HG02678 (cell line): Measurements from ENCODE around the gene FUBP3.

Source experiments
- ATAC-seq: cut with Tn5 transposase; IDR thresholded peaks from one replicate; pipeline ENCODE4 v1.9.1; 2021; ENCODE audit warnings: mild to moderate bottlenecking, moderate library complexity; ENCODE audit not compliant: unreplicated experiment

Gene FUBP3

GRCh38 chr9:130633336-130634190 lies 54.2 kb downstream of the FUBP3 start:
- ATAC-seq: no peak

- no peak for ATAC-seq
Observed at GRCh38 chr9:130634191-130634768, 54.9 kb downstream of the FUBP3 start.

- ATAC-seq: no peak
Observed at GRCh38 chr9:130634801-130635200, 55.4 kb downstream of the FUBP3 start.

- no peak for ATAC-seq
Observed at GRCh38 chr9:130635306-130635705, 55.9 kb downstream of the FUBP3 start.

GRCh38 chr9:130635721-130636647 lies 56.6 kb downstream of the FUBP3 start:
- no peak for ATAC-seq

- no peak for ATAC-seq
Observed at GRCh38 chr9:130636648-130637020, 57.3 kb downstream of the FUBP3 start.

- ATAC-seq: no peak
Observed at GRCh38 chr9:130638284-130639123, 59.1 kb downstream of the FUBP3 start.

GRCh38 chr9:130639124-130639765 lies 59.9 kb downstream of the FUBP3 start:
- no peak for ATAC-seq

- ATAC-seq: no peak
Observed at GRCh38 chr9:130639866-130640555, 60.6 kb downstream of the FUBP3 start.

- ATAC-seq: no peak
Observed at GRCh38 chr9:130640681-130641080, 61.3 kb downstream of the FUBP3 start.

GRCh38 chr9:130642926-130643325 lies 63.5 kb downstream of the FUBP3 start:
- no peak for ATAC-seq

- ATAC-seq: no peak
Observed at GRCh38 chr9:130651221-130651620, 71.8 kb downstream of the FUBP3 start.

- ATAC-seq: no peak
Observed at GRCh38 chr9:130651752-130652151, 72.4 kb downstream of the FUBP3 start.

- no peak for ATAC-seq
Observed at GRCh38 chr9:130654879-130655278, 75.5 kb downstream of the FUBP3 start.

- no peak for ATAC-seq
Observed at GRCh38 chr9:130658893-130659698, 79.7 kb downstream of the FUBP3 start.

GRCh38 chr9:130659699-130660248 lies 80.4 kb downstream of the FUBP3 start:
- ATAC-seq: no peak

GRCh38 chr9:130660326-130660682 lies 80.9 kb downstream of the FUBP3 start:
- no peak for ATAC-seq

GRCh38 chr9:130660683-130661450 lies 81.5 kb downstream of the FUBP3 start:
- no peak for ATAC-seq
